Mucosa of descending colon (tissue), 3 donors: ENCODE data around the gene LAMTOR4. TPM values are rescaled to one million over a fixed set of nuclear protein-coding genes. Genes with fewer than 3 reads are reported as not detected.

Experiments
- ATAC-seq: fragments of 200-7000 bp; cut with Tn5 transposase; one replicate; pipeline ENCODE4 v1.9.1; 2020; ENCODE audit warnings: mild to moderate bottlenecking, moderate library complexity
- DNase-seq, 3 donors: peaks; one replicate each; pipeline ENCODE4 v3.0.0-alpha.2; 2020
- H3K36me3 ChIP-seq: fragments of 200-600 bp; one replicate; pipeline ENCODE4 v1.8.0; 2021; ENCODE audit warnings: low read depth, mild to moderate bottlenecking
- H3K4me1 ChIP-seq: fragments of 200-600 bp; one replicate; pipeline ENCODE4 v1.8.0; 2021; ENCODE audit warnings: low read depth, mild to moderate bottlenecking
- H3K4me3 ChIP-seq: fragments of 200-600 bp; one replicate; pipeline ENCODE4 v1.8.0; 2021; ENCODE audit warnings: mild to moderate bottlenecking
- H3K9me3 ChIP-seq: fragments of 200-600 bp; one replicate; pipeline ENCODE4 v1.8.0; 2021; ENCODE audit warnings: mild to moderate bottlenecking
- CTCF ChIP-seq: fragments of 200-600 bp; IDR thresholded peaks from one replicate; pipeline ENCODE4 v1.8.0; 2022; ENCODE audit warnings: antibody characterized with exemption, mild to moderate bottlenecking
- intact Hi-C, 2 donors: fragments of 100-400 bp; cut with DNase I in 1 of 2; cut with micrococcal nuclease in 1 of 2; formaldehyde crosslinking; loops; one replicate each; pipeline versions ENCODE4 v1.11.0 to v1.11.1; 2022; cut with DNase I, micrococcal nuclease
- total RNA-seq, 3 donors: library from RNA; stranded (reverse); fragmentation: NEBNext Ultra II Directional in 2 of 3; extraction: Animal tissue kit (Norgen Biotek cat#: 25700) in 2 of 3; gene quantifications; one replicate each; pipeline versions ENCODE4 v1.2.1 to v1.2.4, GENCODE V29; 2021 to 2023
- donor health status: DM: no; HTN: no; CAD: no; lungs with moderate emphysema.
- donor health status: DM: no; HTN: no; CAD: no.
- donor health status: DM: no; HTN: yes; CAD: no.

LAMTOR4 gene
- total RNA-seq, 3 donors from 2014 or later, result 135 to 221 (median 187) TPM

- ATAC-seq, result peak; percentile 45
Observed at GRCh38 chr7:100124301-100125230, 24.2 kb upstream of the LAMTOR4 start.

GRCh38 chr7:100126239-100126930, 22.3 kb upstream of the LAMTOR4 start:
- intact Hi-C loops, result no loop called here
- ATAC-seq, result peak; percentile 35
- DNase-seq, result peak in 1 of 3 donors; percentile 61

More at GRCh38 chr7:100124301-100125230, 24.2 kb upstream of the LAMTOR4 start:
- peak in 2 of 3 donors; percentile 53 to 69 for DNase-seq
- Histone ChIP-seq H3K4me1 (peaks cover 41% of the 10 kb centered on the region), H3K4me3 (no peak overlapping the region), H3K9me3 (no peaks in the 10 kb centered on the region), H3K36me3 (no peaks in the 10 kb centered on the region)
- no peak for TF ChIP-seq CTCF
- intact Hi-C loops, result no loop called here

GRCh38 chr7:100126931-100127865, 21.5 kb upstream of the LAMTOR4 start, which contains the start of gene MBLAC1:
MBLAC1 (plus strand) TSS chr7:100126967; CDS start chr7:100127396, 429 bp downstream.
- intact Hi-C loops, result no loop called here

More at GRCh38 chr7:100126239-100126930, 22.3 kb upstream of the LAMTOR4 start:
- Histone ChIP-seq H3K4me1 (peaks cover 41% of the 10 kb centered on the region), H3K36me3 (no peaks in the 10 kb centered on the region), H3K9me3 (no peaks in the 10 kb centered on the region), H3K4me3 (peak overlapping the region; percentile 90)
- TF ChIP-seq CTCF, result no peak

GRCh38 chr7:100127866-100128636, 20.7 kb upstream of the LAMTOR4 start:
- no peak for DNase-seq
- Histone ChIP-seq H3K9me3 (no peaks in the 10 kb centered on the region), H3K36me3 (no peaks in the 10 kb centered on the region), H3K4me3 (peak overlapping the region; percentile 90), H3K4me1 (peaks cover 46% of the 10 kb centered on the region)
- intact Hi-C loops, result no loop called here
- ATAC-seq, result no peak
- TF ChIP-seq CTCF, result no peak

More at GRCh38 chr7:100126931-100127865, 21.5 kb upstream of the LAMTOR4 start, which contains the start of gene MBLAC1:
- ATAC-seq, result peak; percentile 88
- peak; percentile 92 to 97 (median 93) for DNase-seq
- TF ChIP-seq CTCF, result no peak
- Histone ChIP-seq H3K4me1 (peaks cover 42% of the 10 kb centered on the region), H3K36me3 (no peaks in the 10 kb centered on the region), H3K4me3 (peak within 1 kb of the TSS; percentile 90), H3K9me3 (no peaks in the 10 kb centered on the region)
